Skeletal muscle tissue (tissue), 4 donors: Measurements from ENCODE around the gene RNF213. TPM values are rescaled to one million over a fixed set of nuclear protein-coding genes. Genes with fewer than 3 reads are reported as not detected.
"Not testable (repeated sequence)": the region's sequence is repeated elsewhere in the genome, so short reads cannot be mapped to it uniquely, and the experiment has no call there.

ENCODE experiments used
- H3K27ac ChIP-seq: one replicate; pipeline ENCODE4 v1.7.0; 2013; ENCODE audit warnings: mild to moderate bottlenecking, low read depth, low read length, inconsistent platforms
- H3K27me3 ChIP-seq, 3 donors: one replicate each; pipeline ENCODE4 v1.7.0; 2013; ENCODE audit warnings: low read length in 3 of 3; ENCODE audit not compliant: control insufficient read depth in 3 of 3, insufficient read depth in 3 of 3
- H3K36me3 ChIP-seq, 3 donors: one replicate each; pipeline ENCODE4 v1.7.0; 2013; ENCODE audit warnings: low read length in 3 of 3; ENCODE audit not compliant: control insufficient read depth in 3 of 3, insufficient read depth in 3 of 3
- H3K4me1 ChIP-seq, 3 donors: one replicate each; pipeline ENCODE4 v1.7.0; 2013; ENCODE audit warnings: low read length in 3 of 3, mild to moderate bottlenecking in 3 of 3; ENCODE audit not compliant: control insufficient read depth in 3 of 3, insufficient read depth in 3 of 3
- H3K4me3 ChIP-seq, 3 donors: one replicate each; pipeline ENCODE4 v1.7.0; 2013; ENCODE audit warnings: low read length in 3 of 3
- H3K9ac ChIP-seq, 3 donors: one replicate each; pipeline ENCODE4 v1.7.0; 2013; ENCODE audit warnings: low read length in 3 of 3, mild to moderate bottlenecking in 3 of 3, moderate library complexity in 2 of 3, low read depth in 1 of 3
- H3K9me3 ChIP-seq, 3 donors: one replicate each; pipeline ENCODE4 v1.7.0; 2013; ENCODE audit warnings: low read length in 3 of 3; ENCODE audit not compliant: control insufficient read depth in 3 of 3
- total RNA-seq: library from RNA; depleted of rRNA; stranded (reverse); fragments of >200 nt; gene quantifications from one replicate; pipeline ENCODE4 v1.2.3, GENCODE V29; 2014
- donor health status: Osteomylitis.

Gene RNF213
- total RNA-seq, 1 donor from 2014 or later = 63.2 TPM

DNA sequence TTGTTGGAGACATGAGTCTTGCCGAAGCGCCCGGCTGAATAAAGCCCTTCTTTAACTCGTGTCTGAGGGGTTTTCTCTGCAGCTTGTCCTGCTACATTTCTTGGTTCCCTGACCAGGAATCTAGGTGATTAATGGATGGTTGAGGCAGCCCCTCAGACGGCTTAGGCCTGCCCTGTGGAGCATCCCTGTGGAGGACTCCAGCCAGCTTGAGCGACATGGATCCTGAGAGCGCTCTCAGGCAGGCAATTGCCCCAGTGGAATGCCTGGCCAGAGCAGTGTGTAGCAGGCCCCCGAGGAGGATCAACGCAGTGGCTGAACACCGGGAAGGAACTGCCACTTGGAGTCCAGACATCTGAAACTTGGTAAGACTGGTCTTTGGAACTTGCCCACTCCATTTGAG, 137.0 kb downstream of the RNF213 start:
- Histone ChIP-seq H3K36me3 (peaks cover 8 to 26% (median 19%) of the 10 kb centered on the region in 3 donors), H3K9me3 (no peaks in the 10 kb centered on the region), H3K4me3 (no peak overlapping the region), H3K9ac (no peak overlapping the region), H3K4me1 (peaks cover 0 to 5% (median 4%) of the 10 kb centered on the region in 3 donors), H3K27ac (no peak overlapping the region), H3K27me3 (no peaks in the 10 kb centered on the region)

DNA sequence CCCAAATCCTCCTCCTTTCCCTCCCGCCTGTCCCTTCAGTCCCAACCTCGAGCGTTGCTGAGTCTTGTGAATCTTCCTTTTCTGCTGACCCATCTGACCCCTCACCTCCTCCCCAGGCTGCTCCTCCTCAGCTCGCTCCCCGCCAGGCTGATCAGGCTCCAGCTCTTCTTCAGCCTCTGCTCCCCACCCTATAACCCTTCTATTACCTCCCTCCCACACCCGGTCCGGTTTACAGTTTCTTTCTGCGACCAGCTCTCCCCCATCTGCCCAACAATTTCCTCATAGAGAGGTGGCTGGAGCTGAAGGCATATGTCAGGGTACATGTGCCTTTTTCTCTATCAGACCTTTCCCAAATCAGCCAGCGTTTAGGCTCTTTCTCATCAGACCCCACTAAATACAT, 140.4 kb downstream of the RNF213 start:
- H3K27ac ChIP-seq, H3K36me3 ChIP-seq, H3K4me3 ChIP-seq, H3K4me1 ChIP-seq, H3K27me3 ChIP-seq, H3K9ac ChIP-seq, H3K9me3 ChIP-seq: not testable (repeated sequence)

DNA sequence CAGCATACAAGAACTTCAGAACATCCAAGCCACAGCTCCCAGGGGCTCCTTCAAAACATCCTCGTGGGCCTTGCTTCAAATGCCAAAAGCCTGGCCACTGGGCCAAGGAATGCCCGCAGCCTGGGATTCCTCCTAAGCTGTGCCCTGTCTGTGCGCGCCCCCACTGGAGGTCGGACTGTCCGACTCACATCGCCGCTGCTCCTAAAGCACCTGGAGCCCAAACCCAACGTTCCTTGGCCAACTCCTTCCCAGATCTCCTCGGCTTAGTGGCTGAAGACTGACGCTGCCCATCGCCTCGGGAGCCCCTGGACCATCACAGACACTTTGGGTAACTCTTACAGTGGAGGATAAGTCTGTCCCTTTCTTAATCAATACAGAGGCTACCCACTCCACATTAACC, 141.4 kb downstream of the RNF213 start:
- H3K4me3 ChIP-seq, H3K27ac ChIP-seq, H3K4me1 ChIP-seq, H3K9me3 ChIP-seq, H3K36me3 ChIP-seq, H3K9ac ChIP-seq, H3K27me3 ChIP-seq: not testable (repeated sequence)

DNA sequence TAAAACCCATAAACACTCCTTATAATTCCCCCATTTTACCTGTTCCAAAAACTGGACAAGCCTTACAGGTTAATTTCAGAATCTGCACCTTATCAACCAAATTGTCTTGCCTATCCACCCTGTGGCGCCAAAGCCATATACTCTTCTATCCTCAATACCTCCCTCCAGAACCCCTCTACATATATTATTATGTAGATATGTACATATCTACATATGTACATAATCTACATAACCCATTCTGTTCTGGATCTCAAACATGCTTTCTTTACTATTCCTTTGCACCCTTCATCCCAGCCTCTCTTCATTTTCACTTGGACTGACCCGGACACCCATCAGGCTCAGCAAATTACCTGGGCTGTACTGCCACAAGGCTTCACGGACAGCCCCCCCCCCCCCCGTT, 142.3 kb downstream of the RNF213 start:
- H3K9me3 ChIP-seq = no peaks in the 10 kb centered on the region

DNA sequence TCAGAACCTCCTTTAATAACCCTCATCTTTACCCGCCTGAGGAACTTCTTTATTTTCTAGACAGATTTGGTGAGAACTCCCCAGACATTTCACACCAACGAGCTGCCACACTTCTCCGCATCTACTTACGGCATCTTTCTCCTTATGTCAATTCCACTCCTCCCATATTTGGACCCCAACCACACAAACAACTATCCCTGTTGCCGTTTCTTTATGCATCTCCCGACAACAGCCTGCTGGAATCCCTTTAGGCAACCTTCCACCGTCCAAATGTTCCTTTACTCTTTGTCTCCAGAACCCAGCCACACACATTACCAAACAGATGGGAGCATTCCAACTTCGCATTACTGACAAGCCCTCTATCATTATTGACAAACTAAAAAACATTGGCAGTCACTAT, 145.5 kb downstream of the RNF213 start:
- Histone ChIP-seq H3K9ac (no peak overlapping the region), H3K4me3 (no peak overlapping the region), H3K4me1 (no peaks in the 10 kb centered on the region), H3K27me3 (no peaks in the 10 kb centered on the region), H3K27ac (no peak overlapping the region), H3K9me3 (no peaks in the 10 kb centered on the region), H3K36me3 (no peaks in the 10 kb centered on the region)

More for the DNA sequence above, 142.3 kb downstream of the RNF213 start:
- no peaks in the 10 kb centered on the region for H3K27me3 ChIP-seq
- H3K36me3 ChIP-seq = no peaks in the 10 kb centered on the region
- H3K4me3 ChIP-seq = no peak overlapping the region
- H3K9ac ChIP-seq = no peak overlapping the region
- H3K27ac ChIP-seq = no peak overlapping the region
- no peaks in the 10 kb centered on the region for H3K4me1 ChIP-seq

DNA sequence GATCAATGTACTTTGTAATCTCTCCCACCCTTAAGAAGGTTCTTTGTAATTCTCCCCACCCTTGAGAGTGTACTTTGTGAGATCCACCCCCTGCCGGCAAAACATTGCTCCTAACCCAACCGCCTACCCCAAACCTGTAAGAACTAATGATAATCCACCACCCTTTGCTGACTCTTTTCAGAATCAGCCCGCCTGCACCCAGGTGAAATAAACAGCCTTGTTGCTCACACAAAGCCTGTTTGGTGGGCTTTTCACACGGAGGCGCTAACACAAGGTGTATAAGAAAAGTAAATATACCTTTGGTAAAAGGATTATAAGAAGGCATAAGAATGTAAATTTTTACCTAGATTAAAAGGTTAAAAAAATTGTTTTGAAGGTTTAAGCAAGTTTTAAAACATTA, 147.3 kb downstream of the RNF213 start:
- not testable (repeated sequence) for H3K27ac ChIP-seq, H3K4me1 ChIP-seq, H3K36me3 ChIP-seq, H3K4me3 ChIP-seq, H3K27me3 ChIP-seq, H3K9ac ChIP-seq, H3K9me3 ChIP-seq

DNA sequence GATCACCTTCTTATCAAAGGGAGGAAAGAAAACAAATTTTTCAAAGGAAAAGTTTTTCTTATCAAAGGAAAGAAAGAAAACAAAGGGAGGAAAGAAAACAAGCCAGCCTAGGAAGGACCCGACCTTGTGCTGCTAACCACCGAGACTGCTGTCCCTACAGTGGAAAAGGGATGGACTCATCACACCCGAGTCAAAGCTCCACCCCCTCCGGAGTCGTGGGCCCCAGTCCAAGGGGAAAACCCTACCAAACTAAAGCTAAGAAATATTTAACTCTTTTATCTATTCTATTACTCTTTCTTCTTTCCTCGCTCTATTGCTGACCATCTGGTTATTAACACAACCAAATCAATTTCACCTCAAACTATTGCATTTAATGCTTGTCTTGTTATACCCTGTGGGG, 148.2 kb downstream of the RNF213 start:
- H3K9ac ChIP-seq = no peak overlapping the region
- H3K27me3 ChIP-seq = no peaks in the 10 kb centered on the region
- H3K9me3 ChIP-seq = no peaks in the 10 kb centered on the region
- no peak overlapping the region for H3K27ac ChIP-seq
- H3K4me1 ChIP-seq = peaks cover 0 to 2% (median 0%) of the 10 kb centered on the region in 3 donors
- H3K4me3 ChIP-seq = no peak overlapping the region
- H3K36me3 ChIP-seq = no peaks in the 10 kb centered on the region

DNA sequence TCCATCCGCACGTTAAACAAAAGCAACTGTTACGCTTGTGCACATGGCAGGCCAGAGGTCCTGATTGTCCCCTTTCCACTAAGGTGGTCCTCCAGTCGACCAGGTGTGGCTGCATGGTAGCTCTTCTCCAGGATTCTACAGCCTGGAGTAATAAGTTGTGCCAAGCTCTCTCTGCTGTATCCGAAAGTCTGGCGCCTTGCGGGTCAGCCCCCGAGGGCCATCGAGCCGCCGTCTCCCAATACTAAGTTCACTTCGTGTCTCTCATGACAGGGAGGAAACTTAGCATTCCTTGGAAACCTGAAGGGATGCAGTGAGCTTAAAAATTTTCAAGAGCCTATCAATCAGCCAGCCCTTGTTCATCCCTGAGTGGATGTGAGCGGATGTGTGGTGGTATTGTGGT, 149.0 kb downstream of the RNF213 start:
- H3K9me3 ChIP-seq = no peaks in the 10 kb centered on the region
- H3K36me3 ChIP-seq = no peaks in the 10 kb centered on the region
- no peak overlapping the region for H3K4me3 ChIP-seq
- no peak overlapping the region for H3K27ac ChIP-seq
- H3K9ac ChIP-seq = no peak overlapping the region
- H3K4me1 ChIP-seq = peaks cover 6 to 8% (median 7%) of the 10 kb centered on the region in 3 donors
- H3K27me3 ChIP-seq = no peaks in the 10 kb centered on the region

DNA sequence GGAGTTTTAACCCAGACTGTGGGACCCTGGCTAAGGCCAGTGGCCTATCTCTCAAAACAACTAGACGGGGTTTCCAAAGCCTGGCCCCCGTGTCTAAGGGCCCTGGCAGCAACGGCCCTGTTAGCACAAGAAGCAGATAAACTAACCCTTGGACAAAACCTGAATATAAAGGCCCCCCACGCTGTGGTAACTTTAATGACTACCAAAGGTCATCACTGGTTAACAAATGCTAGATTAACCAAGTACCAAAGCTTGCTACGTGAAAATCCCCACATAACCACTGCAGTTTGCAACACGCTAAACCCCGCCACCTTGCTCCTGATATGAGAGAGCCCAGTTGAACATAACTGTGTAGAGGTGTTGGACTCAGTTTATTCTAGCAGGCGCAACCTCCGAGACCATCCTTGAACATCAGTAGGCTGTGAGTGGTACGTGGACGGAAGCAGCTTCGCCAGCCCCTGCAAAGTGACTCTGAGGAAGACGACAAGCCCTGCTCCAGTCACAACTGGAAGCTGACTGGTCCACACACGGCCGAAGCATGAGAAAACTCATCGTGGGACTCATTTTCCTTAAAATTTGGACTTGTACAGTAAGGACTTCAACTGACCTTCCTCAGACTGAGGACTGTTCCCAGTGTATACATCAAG, 149.9 kb downstream of the RNF213 start:
- not testable (repeated sequence) for H3K4me3 ChIP-seq, H3K27me3 ChIP-seq, H3K36me3 ChIP-seq, H3K9ac ChIP-seq, H3K27ac ChIP-seq, H3K9me3 ChIP-seq
- H3K4me1 ChIP-seq = peaks cover 8 to 11% (median 11%) of the 10 kb centered on the region in 3 donors

DNA sequence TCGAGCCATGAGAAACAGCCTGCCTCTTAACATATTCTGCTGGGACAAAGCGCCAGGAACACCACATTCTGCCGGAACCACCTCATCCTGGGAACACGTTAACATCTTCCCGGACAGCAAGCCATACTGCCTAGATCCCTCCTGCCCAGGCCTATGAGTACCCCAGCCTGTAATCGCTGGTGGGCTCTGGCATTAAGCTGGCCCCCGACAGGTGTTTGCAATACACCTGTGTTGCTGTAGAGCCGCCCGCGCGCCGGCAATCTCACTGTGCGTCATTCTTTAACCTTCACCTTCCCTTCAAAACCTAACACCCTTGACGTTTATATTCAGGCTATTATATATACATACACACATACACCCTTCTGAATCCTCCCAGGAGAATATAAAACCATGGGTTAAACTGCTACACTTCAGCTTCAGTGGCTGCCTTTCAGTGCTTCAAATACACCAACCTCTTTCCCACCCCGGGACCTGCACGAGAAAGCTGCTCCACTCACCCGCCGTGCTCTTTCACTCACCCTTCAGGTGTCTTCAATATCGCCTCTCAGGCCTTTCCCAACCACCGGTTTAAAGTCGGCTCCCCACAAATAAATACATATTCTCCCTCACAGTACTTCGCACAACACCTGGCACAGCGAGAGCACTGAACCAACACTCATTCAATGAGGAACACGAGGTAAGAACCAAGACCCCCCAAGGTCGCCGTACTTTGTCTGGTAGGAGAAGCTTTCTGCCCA, 153.3 kb downstream of the RNF213 start:
- Histone ChIP-seq H3K4me3 (peak overlapping the region; percentile 90 to 99 (median 97)), H3K9me3 (no peaks in the 10 kb centered on the region), H3K27ac (no peak overlapping the region), H3K9ac (peak overlapping the region; percentile 81 to 97 (median 94)), H3K36me3 (peaks cover 5 to 15% (median 11%) of the 10 kb centered on the region in 3 donors), H3K27me3 (no peaks in the 10 kb centered on the region), H3K4me1 (peaks cover 29 to 39% (median 29%) of the 10 kb centered on the region in 3 donors)
